ENCODE results near the gene CDKN1C.

CDKN1C gene

GRCh38 chr11:2904153-2905052 lies 18.8 kb upstream of the CDKN1C start:
- no peak for DNase-seq

- DNase-seq, result no peak
Measured at GRCh38 chr11:2903672-2904011, 18.1 kb upstream of the CDKN1C start.

- no peak for DNase-seq
Measured at GRCh38 chr11:2902784-2903671, 17.5 kb upstream of the CDKN1C start.

- peak; percentile 91 to 99 for DNase-seq
Measured at GRCh38 chr11:2901854-2902783, 16.5 kb upstream of the CDKN1C start.

- DNase-seq, result no peak
Measured at GRCh38 chr11:2901196-2901796, 15.7 kb upstream of the CDKN1C start.

- DNase-seq, result no peak
Measured at GRCh38 chr11:2899080-2899783, 13.7 kb upstream of the CDKN1C start.

GRCh38 chr11:2898366-2899079 lies 12.9 kb upstream of the CDKN1C start:
- no peak for DNase-seq

- DNase-seq, result no peak
Measured at GRCh38 chr11:2897048-2897447, 11.5 kb upstream of the CDKN1C start.

GRCh38 chr11:2896047-2896446 lies 10.5 kb upstream of the CDKN1C start:
- DNase-seq, result no peak

- DNase-seq, result no peak
Measured at GRCh38 chr11:2893935-2894334, 8.4 kb upstream of the CDKN1C start.

GRCh38 chr11:2892967-2893528 lies 7.5 kb upstream of the CDKN1C start:
- DNase-seq, result no peak

GRCh38 chr11:2892215-2892966 lies 6.8 kb upstream of the CDKN1C start:
- DNase-seq, result peak; percentile 52 to 90

GRCh38 chr11:2891326-2892214 lies 6.0 kb upstream of the CDKN1C start:
- peak; percentile 35 to 52 for DNase-seq

GRCh38 chr11:2890466-2891294 lies 5.1 kb upstream of the CDKN1C start:
- DNase-seq, result no peak

- DNase-seq, result no peak
Measured at GRCh38 chr11:2889362-2890273, 4.0 kb upstream of the CDKN1C start.

GRCh38 chr11:2888266-2888968 lies 2.8 kb upstream of the CDKN1C start:
- peak; percentile 70 to 97 for DNase-seq

All from NCI-H526 (cell line).